Gastrocnemius medialis (tissue), 4 donors: ENCODE data around the gene PRSS33. TPM values are rescaled to one million over a fixed set of nuclear protein-coding genes. Genes with fewer than 3 reads are reported as not detected.
A peak's percentile ranks its signal among the peaks of the same experiment; 100 is the strongest.

Experiments
- ATAC-seq, 2 donors: fragments of 150-250 bp; one replicate each; pipeline ENCODE4 v1.9.1; 2016
- DNase-seq, 2 donors: peaks; one replicate each; pipeline ENCODE4 v3.0.0-alpha.2; 2019
- H3K27ac ChIP-seq, 4 donors: fragments of 200-600 bp; sonication (generic); 1 replicate in 1 of 4; 2 replicates in 3 of 4; pipeline ENCODE4 v1.5.1; 2016 to 2018; ENCODE audit warnings: mild to moderate bottlenecking in 2 of 4, moderate library complexity in 1 of 4
- H3K27me3 ChIP-seq, 3 donors: fragments of 200-600 bp; sonication (generic) in 2 of 3; 1 replicate in 1 of 3; 2 replicates in 2 of 3; pipeline versions ENCODE4 v1.5.1 to v1.6.0; 2016 to 2019; ENCODE audit warnings: mild to moderate bottlenecking in 1 of 3, moderate library complexity in 1 of 3
- H3K36me3 ChIP-seq, 2 donors: fragments of 200-600 bp; sonication (generic) in 1 of 2; one replicate each; pipeline ENCODE4 v1.5.1; 2017 to 2018
- H3K4me1 ChIP-seq, 2 donors: fragments of 200-600 bp; sonication (generic) in 1 of 2; one replicate each; pipeline ENCODE4 v1.5.1; 2016 to 2017; ENCODE audit warnings: mild to moderate bottlenecking in 2 of 2
- H3K4me3 ChIP-seq, 4 donors: fragments of 200-600 bp; sonication (generic) in 3 of 4; 1 replicate in 1 of 4; 2 replicates in 3 of 4; pipeline ENCODE4 v1.5.1; 2016 to 2019; ENCODE audit warnings: mild to moderate bottlenecking in 2 of 4
- H3K9me3 ChIP-seq, 3 donors: fragments of 200-600 bp; sonication (generic) in 2 of 3; 1 replicate in 1 of 3; 2 replicates in 2 of 3; pipeline ENCODE4 v1.5.1; 2016 to 2019
- POLR2A ChIP-seq, 2 donors: fragments of 450-650 bp; IDR thresholded peaks; one replicate each; pipeline ENCODE4 v1.6.1; 2017; ENCODE audit warnings: antibody characterized with exemption in 2 of 2, mild to moderate bottlenecking in 2 of 2, moderate library complexity in 2 of 2
- in situ Hi-C, 4 donors: fragments of 200-750 bp; cut with MboI; loops; one replicate each; pipeline versions ENCODE4 v1.15.0 to v1.8.0; 2017; ENCODE audit warnings: low sequenced_read_pairs in 4 of 4
- intact Hi-C: fragments of 100-400 bp; cut with DNase I; formaldehyde crosslinking; loops from one replicate; pipeline ENCODE4 v1.15.1; 2023; ENCODE audit warnings: low total_unique reads
- total RNA-seq, 4 donors: library from RNA; depleted of rRNA; stranded (reverse); fragments of >200 nt; gene quantifications; one replicate each; pipeline versions ENCODE4 v1.1.0 to v1.2.3, GENCODE V29; 2016
- TF ChIP-seq, protein P1 (sequence below), 5 experiments: fragments of 450-650 bp in 3 of 5; fragments of 200-600 bp in 2 of 5; sonication (generic) in 2 of 5; IDR thresholded peaks in 4 of 5; conservative IDR thresholded peaks in 1 of 5; 1 replicate in 4 of 5; 2 replicates in 1 of 5; pipeline ENCODE4 v1.5.1; 2016 to 2019; ENCODE audit warnings: antibody characterized with exemption in 5 of 5, mild to moderate bottlenecking in 3 of 5, moderate library complexity in 3 of 5

The PRSS33 gene
- total RNA-seq, 4 donors from 2014 or later, result not detected

DNA sequence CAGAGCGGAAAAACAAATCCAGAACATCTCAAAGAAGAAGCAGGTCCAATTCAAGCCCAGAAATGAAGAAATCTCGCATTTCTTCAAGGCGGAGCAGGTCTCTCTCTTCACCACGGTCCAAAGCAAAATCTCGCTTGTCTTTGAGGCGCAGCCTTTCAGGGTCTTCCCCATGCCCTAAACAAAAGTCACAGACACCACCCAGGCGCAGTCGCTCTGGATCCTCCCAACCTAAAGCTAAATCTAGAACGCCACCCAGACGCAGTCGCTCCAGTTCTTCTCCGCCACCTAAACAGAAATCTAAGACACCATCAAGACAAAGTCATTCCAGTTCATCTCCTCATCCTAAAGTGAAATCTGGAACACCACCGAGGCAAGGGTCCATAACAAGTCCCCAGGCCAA, 24.6 kb downstream of the PRSS33 start:
- Histone ChIP-seq H3K27me3 (no peaks in the 10 kb centered on the region), H3K36me3 (peaks cover 14 to 100% of the 10 kb centered on the region in 2 donors)

GRCh38 chr16:2761886-2762583, 25.3 kb downstream of the PRSS33 start:
- DNase-seq (no peak), ATAC-seq (no peak)
- H3K27me3 ChIP-seq, result no peaks in the 10 kb centered on the region
- no peak overlapping the region for H3K27ac ChIP-seq
- intact Hi-C loops (no loop called here), in situ Hi-C loops (no loop called here)
- H3K4me3 ChIP-seq, result no peak overlapping the region
- no peaks in the 10 kb centered on the region for H3K9me3 ChIP-seq
- peaks cover 2 to 3% of the 10 kb centered on the region in 2 donors for H3K4me1 ChIP-seq
- TF ChIP-seq, protein P1, sequence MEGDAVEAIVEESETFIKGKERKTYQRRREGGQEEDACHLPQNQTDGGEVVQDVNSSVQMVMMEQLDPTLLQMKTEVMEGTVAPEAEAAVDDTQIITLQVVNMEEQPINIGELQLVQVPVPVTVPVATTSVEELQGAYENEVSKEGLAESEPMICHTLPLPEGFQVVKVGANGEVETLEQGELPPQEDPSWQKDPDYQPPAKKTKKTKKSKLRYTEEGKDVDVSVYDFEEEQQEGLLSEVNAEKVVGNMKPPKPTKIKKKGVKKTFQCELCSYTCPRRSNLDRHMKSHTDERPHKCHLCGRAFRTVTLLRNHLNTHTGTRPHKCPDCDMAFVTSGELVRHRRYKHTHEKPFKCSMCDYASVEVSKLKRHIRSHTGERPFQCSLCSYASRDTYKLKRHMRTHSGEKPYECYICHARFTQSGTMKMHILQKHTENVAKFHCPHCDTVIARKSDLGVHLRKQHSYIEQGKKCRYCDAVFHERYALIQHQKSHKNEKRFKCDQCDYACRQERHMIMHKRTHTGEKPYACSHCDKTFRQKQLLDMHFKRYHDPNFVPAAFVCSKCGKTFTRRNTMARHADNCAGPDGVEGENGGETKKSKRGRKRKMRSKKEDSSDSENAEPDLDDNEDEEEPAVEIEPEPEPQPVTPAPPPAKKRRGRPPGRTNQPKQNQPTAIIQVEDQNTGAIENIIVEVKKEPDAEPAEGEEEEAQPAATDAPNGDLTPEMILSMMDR (IDR thresholded peaks at IDR 0.05 in 4 of 5, conservative IDR thresholded peaks at IDR 0.05 in 1 of 5), result no peak
- no peak for TF ChIP-seq POLR2A (IDR thresholded peaks at IDR 0.05)
- peaks cover 14 to 97% of the 10 kb centered on the region in 2 donors for H3K36me3 ChIP-seq

More for the DNA sequence above, 24.6 kb downstream of the PRSS33 start:
- DNase-seq, result no peak
- in situ Hi-C loops (no loop called here), intact Hi-C loops (no loop called here)
- Histone ChIP-seq H3K27ac (peak overlapping the region in 1 of 4 donors; percentile 41), H3K4me3 (no peak overlapping the region), H3K9me3 (no peaks in the 10 kb centered on the region), H3K4me1 (peaks cover 4 to 5% of the 10 kb centered on the region in 2 donors)
- ATAC-seq, result no peak
- TF ChIP-seq, protein P1 (IDR thresholded peaks at IDR 0.05 in 4 of 5, conservative IDR thresholded peaks at IDR 0.05 in 1 of 5), result no peak
- no peak for TF ChIP-seq POLR2A (IDR thresholded peaks at IDR 0.05)

DNA sequence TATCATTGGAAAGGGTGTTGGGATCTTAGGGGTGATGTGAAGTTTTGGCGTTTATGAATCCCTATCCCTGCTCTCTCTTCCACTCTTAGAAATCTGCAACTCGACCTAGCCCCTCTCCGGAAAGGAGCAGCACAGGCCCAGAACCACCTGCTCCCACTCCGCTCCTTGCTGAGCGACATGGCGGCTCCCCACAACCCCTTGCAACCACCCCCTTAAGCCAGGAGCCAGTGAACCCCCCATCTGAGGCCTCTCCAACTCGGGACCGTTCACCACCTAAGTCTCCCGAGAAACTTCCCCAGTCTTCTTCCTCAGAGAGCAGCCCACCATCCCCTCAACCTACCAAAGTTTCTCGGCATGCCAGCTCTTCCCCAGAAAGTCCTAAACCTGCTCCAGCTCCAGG, 25.9 kb downstream of the PRSS33 start:
- H3K4me3 ChIP-seq, result no peak overlapping the region
- no peaks in the 10 kb centered on the region for H3K27me3 ChIP-seq
- ATAC-seq, result no peak
- no peaks in the 10 kb centered on the region for H3K9me3 ChIP-seq
- no peak for TF ChIP-seq POLR2A (IDR thresholded peaks at IDR 0.05)
- no peak overlapping the region for H3K27ac ChIP-seq
- H3K36me3 ChIP-seq, result peaks cover 14 to 91% of the 10 kb centered on the region in 2 donors
- H3K4me1 ChIP-seq, result peaks cover 7 to 8% of the 10 kb centered on the region in 2 donors
- in situ Hi-C loops (no loop called here), intact Hi-C loops (no loop called here)
- DNase-seq, result no peak

DNA sequence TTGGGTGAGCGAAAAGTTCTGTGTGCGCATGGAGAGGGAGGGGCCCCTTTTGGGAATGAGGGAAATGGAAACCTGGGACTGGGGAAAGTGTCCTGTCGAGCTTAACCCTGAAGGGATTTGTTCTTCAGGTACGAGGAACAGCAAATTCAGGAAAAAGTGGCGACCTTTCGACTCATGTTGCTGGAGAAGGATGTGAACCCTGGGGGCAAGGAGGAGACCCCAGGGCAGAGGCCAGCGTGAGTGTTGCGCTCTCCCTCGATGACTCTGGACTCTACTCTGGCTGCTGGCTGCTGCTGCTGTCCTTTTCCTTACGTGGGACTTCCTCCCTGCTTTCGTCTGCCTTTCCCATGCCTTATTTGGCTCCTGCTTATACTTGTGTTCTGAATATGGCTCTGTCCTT, 30.0 kb downstream of the PRSS33 start:
- ATAC-seq (no peak), DNase-seq (no peak)
- peaks cover 32 to 34% of the 10 kb centered on the region in 2 donors for H3K4me1 ChIP-seq
- H3K27me3 ChIP-seq, result no peaks in the 10 kb centered on the region
- peaks cover 10 to 50% of the 10 kb centered on the region in 2 donors for H3K36me3 ChIP-seq
- TF ChIP-seq POLR2A (IDR thresholded peaks at IDR 0.05), result no peak
- TF ChIP-seq, protein P1 (IDR thresholded peaks at IDR 0.05 in 4 of 5, conservative IDR thresholded peaks at IDR 0.05 in 1 of 5), result no peak
- peak overlapping the region in 3 of 4 donors; percentile 37 to 96 (median 90) for H3K27ac ChIP-seq
- H3K4me3 ChIP-seq, result no peak overlapping the region
- H3K9me3 ChIP-seq, result no peaks in the 10 kb centered on the region
- intact Hi-C loops, result loop anchor here (10.0 kb wide), 1 partner anchor 63 kb away; no protein-coding TSS in a partner anchor
- in situ Hi-C loops, result no loop called here

GRCh38 chr16:2756288-2757015, 30.9 kb downstream of the PRSS33 start:
- Histone ChIP-seq H3K4me3 (peak overlapping the region; percentile 83 to 96 (median 88)), H3K4me1 (peaks cover 37 to 40% of the 10 kb centered on the region in 2 donors), H3K36me3 (peaks cover 10 to 41% of the 10 kb centered on the region in 2 donors), H3K27me3 (no peaks in the 10 kb centered on the region), H3K27ac (peak overlapping the region; percentile 90 to 100 (median 97)), H3K9me3 (no peaks in the 10 kb centered on the region)
- DNase-seq (no peak), ATAC-seq (no peak)
- in situ Hi-C loops, result no loop called here
- no peak for TF ChIP-seq POLR2A (IDR thresholded peaks at IDR 0.05)
- TF ChIP-seq, protein P1 (IDR thresholded peaks at IDR 0.05 in 4 of 5, conservative IDR thresholded peaks at IDR 0.05 in 1 of 5), result no peak
- intact Hi-C loops, result loop anchor here (10.0 kb wide), 1 partner anchor 62 kb away; no protein-coding TSS in a partner anchor
